HG02759 (cell line): Measurements from ENCODE around the gene DCLK2.

Source experiments
- ATAC-seq: cut with Tn5 transposase; IDR thresholded peaks from one replicate; pipeline ENCODE4 v1.9.1; 2021; ENCODE audit warnings: mild to moderate bottlenecking, moderate library complexity; ENCODE audit not compliant: unreplicated experiment

The DCLK2 gene

DNA sequence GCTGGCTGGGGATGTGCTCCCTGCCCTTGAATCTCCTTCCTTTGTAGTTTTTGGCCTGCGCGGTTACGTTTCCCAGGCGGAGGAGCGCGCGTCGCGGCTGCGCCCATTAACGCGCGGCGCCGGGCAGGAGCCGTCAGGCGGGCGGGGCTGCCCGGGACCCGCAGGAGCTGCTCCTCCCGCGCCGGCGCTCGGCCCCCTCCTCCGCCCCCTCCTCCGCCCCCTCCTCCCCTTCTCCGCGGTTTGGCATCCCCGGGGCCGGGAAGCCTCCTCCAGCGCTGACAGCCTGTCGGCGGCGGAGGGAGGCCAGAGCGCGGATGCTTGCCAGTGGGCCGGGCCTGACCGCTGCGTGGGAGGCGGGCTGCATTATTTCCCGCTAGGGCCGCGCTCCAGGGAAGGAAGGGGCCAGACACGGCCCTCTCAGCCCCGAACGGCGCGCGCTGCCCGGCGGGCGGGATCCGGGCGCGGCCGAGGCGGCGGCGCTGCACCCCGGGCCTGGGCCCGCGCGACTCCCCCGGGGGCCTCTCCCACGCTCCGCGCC, at the start of gene DCLK2:
Gene DCLK2 (plus strand): TSS at position 405 of the 538 bp plus-strand sequence. CDS start 583 bp downstream, outside the sequence.
- ATAC-seq = peak; percentile 32

DNA sequence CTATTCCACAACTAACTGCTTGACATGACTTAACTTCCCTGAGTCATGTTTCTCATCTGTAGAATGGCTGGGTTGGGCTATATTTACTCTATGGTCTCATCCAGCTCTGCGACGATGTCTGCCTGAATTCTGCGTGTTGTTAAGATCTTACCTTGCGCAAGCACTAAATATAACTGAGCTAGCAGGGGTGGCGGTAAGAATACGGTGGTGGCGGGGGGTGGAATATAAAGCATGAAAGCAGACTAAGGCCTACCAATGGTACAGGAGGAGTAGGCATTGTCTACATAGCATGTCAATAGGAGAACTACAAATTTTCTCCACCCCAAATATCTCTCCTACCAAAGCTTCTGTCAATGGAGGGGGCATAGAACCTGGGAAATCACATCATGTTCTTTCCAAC, 45.7 kb upstream of the DCLK2 start:
- no peak for ATAC-seq

DNA sequence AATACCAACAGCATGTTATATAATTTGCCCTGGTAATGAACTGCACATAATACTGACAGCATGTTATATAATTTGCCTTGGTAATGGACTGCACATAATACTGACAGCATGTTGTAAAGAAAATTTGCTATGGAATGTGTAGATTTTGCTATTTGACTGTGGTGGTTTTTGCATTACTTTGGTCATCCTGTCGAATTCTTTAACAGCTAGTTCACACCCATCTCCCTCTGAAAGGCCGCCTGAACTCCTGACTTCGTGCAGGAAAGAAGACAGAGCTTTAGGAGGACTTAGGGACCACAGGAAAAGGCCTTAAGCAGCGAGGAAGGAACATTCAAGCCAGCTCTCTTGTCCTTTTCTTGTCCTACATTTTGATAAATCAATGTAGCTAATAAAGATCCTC, 45.2 kb upstream of the DCLK2 start:
- ATAC-seq = no peak

DNA sequence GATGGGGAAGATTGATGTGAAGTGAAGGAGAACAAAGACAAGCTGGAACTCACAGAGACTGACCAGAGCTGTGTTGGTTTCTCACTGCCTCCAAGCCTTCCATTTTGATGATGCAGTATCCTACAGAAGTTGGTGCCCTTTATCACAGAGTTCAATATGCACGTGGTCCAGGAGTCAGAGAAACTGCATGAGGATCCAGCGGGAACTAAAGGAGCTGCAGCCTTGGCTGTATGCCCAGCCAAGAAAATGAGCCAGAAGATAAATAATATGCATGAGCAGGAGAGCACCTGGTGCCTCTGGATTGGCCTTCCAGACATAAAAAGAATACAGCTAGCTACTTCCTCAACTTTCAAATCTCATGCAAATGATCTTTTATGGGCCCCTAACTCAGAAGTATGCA, 44.3 kb upstream of the DCLK2 start:
- no peak for ATAC-seq

DNA sequence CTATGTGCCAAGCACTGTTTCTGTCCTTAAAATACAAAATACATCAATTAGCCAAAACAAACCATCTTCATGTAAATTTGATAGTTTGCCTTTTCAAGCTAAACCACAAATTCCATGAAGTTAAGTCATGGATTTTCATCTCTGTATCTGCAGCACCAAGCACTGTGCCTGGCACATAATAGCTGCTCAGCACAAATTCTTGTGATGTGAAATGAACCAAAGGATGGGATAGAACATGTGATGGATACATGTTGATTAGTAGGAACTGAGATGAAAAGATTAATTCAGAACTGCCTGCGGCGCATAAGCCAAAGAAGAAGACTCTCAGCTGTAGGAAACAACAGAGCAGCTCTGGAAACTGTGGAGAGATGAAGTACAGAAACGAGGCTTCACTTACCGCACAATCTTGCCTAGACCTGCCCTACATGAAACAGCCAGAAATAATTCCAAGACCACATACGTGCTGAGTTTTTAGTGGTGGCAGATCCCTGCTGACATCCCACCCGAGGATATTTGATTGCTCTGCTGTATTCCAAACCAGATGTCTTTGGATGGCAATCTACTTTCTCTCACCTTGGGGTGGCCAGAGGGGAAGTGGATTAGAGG, 40.9 kb upstream of the DCLK2 start:
- no peak for ATAC-seq

DNA sequence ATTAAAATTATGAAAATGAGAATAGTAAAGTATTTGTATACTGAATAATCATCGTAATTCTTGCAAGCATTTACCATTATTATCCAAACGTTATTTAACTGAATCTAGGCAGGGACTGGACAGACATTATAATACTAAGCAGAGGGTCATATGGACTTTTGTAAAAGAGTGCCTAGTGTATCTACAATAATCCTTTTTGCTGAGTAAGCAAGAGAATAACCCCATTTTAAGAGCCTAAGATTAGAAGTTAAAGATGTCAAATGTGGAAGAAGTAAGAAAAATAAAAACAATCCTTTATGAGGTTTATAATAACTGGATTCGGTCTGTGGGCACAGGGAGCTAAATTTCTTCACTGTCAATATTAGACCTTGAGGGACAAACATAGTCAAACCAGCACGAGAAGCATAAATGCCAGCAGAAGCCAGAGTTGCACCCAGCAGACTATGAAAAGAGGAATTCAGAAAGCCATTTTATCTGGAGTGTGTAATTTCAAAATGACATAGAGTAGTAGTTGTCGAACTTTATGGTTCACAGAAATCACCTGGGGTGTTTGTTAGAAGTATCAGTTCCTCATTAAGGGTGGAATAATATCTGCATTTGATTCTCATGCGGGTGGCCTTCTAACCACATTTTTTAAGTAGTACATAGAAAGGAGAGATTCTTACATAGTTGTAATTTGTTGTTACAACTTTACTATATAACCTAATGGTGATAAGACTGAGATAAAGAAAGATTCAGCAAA, 39.7 kb upstream of the DCLK2 start:
- peak; percentile 88 for ATAC-seq

DNA sequence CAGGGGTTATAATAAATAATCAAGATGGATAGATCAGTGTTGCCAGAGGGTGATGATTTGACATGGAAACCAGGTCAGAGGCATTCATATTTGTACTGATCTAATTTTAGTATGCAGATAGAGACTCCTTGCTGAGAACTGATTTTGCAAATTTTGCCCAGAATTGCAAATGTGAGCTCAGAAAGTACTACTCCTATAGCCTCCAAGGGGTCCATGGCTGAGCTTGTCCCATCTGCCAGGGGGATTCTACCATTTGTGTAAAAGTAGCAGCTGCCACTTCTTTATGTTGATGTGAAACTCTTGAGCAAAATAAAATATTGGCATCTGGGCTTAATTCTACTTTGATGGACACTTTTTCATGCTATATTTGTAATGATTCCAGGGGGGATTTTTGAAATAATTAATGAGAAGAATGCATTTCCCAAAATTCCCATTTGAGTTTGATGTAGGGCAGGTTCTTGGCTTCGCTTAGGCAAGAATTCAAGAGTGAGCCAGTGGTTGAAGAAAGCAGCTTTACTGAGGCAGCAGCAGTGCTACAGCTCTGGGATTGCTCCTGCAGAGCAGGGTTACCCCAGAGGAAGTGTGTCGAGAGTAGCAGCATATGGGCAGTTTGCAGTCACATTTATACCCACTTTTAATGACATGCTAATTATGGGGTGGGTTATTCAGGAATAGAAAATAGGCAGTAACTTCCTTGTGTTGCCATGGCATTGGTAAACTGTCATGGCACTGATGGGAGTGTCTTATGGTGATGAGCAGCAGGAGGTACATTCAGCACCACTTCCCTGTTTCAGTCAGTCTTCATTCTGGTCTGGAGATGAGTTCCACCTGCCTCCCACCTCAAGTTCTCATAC, 38.7 kb upstream of the DCLK2 start:
- ATAC-seq = no peak

DNA sequence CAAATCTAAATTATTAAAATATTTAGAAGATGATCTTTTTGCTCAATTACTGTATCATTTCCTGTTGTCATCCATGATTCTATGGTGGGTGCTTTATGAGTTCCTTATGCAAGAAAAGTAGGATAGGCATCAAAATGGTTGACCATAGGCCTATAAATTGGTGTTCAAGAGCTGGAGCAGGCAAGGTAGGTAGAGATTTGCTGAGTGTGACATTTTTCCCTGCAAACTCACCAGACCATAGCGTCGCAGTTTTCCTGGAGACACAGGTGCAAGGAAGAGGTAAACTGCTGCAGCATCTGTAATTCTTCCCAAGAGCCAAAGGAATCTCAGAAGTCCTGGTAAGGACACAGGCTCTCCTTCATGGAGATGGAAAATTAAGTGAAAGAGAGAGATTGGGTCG, 33.7 kb upstream of the DCLK2 start:
- ATAC-seq = no peak

DNA sequence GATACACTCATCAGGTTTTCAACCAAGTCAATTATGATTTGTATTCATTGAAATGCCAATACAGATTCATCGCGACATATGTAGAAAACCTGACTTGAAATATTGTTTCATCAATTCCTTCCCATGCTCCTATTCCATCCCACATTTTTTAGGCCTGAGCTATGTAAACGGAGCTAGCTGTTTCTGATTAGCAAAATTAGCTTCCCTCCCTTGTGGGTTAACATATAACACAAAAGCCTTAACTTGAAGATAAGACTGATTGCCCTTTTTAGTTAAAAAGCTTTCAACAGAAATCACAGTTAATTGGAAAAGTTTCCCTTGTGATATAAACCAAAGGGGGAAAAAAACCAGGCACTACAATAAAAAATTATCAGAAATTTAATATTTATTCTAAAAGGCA, 32.8 kb upstream of the DCLK2 start:
- ATAC-seq = no peak

DNA sequence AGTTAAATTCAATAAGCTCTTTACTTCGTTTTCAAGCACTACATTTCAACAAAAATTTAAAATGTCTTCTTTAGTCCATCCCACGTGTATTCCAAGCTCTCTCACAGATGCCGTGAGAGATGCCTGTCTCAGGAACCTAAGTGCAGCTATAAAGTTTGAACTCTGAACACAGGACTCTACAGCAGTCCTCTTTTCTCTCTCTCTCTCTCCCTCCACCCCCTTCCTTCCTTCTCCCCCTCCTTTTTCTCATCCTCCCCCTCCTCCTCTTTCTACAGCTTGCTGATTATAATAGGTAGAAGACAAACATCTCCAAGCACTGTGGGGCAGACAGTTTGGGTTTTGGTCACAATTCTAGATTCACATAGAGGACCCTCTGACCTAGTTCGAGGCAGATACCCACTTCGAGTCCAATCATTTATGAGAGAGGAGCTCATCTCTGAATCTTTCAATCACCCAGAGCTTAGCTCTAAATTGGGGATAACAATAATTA, 31.5 kb upstream of the DCLK2 start:
- no peak for ATAC-seq

DNA sequence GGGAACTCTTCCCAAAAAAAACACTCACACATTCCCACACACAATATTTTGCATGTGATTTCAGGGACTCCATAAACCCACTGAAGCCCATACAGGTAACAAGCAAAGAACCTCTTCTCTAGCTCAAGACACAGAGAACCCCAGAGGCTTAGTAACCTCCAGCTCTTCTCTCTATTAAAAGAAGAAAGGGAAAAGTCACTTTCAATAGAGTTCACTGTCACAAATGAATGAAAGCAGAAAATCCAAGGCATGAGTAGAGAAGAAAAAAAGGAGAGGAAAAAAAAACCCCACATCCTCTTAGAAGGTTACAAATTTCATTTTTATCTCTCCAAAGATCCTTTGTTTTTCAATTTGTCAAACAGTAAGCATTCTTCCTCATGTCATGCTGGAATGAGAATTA, 30.7 kb upstream of the DCLK2 start:
- no peak for ATAC-seq

DNA sequence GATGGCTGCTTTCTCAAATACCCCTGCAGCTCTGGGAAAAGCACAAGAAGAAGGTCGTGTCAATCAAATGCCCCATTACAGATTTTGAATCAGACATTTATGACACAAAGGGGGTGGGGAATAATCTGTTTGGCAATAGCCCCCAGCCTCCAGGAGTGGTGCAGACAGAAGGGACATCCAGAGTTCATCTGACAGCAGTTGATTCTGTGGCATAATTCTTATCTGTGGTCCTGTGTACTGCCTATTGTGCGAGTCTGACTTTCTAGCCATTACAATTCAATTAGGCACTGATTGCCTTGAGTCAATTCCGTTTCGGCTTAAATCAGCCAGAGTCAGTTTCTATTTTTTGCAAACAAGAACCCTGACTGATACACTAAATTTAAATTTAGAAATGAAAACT, 28.6 kb upstream of the DCLK2 start:
- no peak for ATAC-seq

DNA sequence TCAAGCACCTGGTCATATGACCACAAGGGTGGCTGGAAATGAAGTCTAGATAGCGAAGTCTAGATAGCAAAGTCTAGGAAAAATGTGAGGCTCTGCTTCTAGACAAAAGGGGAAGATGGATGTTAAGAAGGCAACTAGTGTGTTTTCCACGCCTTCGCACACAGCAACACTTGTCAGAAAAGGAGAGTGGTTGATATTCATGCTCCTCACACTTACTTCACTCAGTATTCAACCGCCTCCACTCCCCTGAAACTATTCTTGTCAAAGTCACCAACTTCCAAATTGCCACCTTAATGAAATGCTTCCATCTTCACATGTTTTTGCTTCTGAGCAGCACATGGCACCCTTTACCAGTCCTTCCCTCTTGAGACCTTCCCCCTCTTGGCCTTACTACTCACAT, 27.7 kb upstream of the DCLK2 start:
- no peak for ATAC-seq

DNA sequence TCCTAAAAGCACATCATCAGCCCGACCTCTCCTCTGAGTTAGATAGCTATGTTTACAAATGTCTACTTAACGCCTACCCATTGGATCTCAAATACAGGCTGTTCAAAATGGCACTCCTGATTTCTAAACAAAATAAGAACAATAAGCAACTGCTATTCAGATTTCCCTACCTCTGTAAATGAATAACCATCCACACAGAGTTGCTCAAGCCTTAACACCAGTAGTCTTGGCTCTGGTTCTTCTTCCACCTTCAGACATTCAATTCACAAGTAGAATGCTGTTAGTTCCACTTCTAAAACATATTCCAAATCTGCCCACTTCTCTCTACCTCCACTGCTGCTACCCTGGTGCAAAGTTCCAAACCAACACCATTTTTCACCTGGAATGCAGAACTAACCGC, 27.1 kb upstream of the DCLK2 start:
- ATAC-seq = no peak

DNA sequence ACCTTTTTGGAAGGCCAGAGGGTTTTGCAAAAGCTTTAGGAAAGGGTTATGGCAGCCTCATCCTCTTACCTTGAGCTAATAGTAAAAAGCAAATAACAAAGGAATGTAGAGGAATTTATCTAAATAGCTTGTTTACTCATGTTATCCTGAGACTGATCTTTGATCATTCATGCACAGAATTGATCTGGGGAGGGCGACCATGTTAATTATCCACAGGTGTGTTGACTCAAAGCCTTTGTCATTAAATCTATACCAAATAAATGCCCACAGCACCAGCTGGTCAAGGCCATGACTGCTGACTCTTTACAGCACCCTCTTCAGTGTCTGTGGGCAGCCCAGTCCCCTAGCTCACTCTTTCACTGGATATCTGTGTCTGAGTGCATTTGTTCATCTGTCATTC, 22.8 kb upstream of the DCLK2 start:
- no peak for ATAC-seq

DNA sequence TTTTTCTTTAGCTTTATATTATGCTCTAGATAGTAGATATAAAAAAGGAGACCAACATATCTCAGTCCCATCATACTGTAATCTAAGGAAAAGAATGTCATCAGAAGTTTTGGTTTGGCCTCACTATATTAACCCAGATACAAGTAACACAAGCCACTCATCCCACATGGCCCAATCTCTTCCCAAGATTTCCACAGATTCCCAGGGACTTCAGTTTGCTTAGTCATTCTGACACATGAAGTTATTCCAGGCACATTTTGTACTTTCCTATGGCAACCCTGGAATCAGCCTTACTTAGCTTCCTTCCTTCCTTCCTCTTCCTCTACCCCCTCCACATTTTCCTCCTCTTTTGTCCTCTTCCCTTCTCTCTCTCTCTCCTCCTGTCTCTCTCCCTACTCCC, 21.7 kb upstream of the DCLK2 start:
- no peak for ATAC-seq

DNA sequence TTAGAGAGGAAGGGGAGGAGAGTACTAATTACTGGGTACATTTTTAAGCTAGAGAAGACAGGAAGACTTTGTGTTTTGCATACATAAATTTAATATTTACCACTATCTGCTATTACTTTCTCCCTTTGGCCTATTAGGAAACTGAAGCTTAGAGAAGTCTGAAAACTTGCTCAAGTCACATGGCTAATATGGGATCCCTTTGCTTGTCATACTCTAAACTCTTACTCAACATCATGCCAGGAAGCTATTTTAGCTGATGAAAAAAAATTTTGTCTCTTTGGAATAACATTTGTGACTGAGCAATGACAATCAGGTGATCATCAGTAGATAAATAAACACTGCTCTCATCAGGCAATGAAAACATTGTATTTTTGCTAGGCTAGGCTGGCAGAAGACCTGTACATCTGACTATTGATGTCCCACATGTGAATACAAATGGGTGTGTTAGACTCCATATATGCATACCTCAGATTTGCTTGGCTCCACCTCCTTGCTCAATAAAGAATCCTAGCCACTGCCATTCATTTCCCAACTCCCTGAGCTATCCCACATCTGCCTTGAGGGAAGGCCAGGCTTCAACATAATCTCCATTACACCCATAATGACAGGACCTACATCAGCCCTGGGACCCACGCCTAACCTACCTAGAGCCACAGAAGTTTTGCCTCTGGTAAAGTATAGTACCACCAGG, 17.0 kb upstream of the DCLK2 start:
- no peak for ATAC-seq

DNA sequence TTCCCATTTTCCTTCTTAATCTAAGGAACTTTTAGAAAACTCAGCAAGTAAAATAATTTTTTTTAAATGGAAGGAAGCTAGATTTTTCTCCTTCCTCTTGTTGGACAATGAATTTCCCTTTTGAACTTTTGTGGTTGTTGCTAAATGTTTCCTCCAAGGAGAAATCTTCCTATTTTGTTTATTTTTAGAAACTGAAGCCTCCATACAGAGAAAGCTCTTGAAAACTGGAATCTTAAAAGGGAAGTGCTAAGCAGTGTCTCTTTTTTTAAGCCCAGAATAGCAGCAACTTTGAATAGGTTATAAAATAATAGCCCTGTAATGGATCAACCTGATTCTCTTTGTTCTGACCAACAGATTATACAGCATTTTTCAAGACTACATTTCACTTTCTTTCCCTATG, 15.1 kb upstream of the DCLK2 start:
- no peak for ATAC-seq

DNA sequence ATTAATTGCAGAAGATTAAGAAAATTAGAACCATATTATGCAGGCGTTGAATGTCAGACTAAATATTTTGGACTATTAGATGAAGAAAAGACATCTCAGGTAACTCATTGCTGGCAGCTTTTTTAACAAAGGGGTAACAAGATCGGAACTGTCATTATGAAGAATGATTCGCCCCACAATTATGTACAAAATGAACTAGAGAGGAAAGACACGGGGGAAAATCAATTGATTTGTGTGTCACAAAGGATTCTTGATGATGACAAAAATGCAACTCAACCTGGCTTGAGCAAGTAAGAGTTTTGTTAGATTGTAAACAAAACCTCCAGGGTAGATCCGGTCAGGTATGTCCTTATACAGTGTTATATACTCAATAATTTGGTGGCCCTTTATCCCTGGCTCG, 12.5 kb upstream of the DCLK2 start:
- no peak for ATAC-seq

DNA sequence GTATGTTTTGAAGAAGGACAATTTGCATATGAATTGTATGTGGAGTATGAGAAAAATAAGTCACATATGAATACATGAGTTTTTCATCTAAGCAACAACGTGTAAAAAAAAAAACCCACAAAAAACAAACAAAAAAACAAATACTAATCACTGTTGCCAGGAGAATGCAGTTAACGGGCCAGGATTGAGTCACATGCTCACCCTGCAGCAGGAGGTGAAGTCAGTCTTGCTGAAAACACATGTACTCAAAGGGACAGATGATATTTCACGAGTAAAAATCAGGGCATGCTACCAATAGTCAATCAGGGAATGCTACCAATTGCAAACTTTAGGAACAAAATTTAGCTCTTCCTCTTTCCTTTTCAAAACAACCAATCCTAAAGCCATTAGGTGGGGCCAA, 10.4 kb upstream of the DCLK2 start:
- ATAC-seq = no peak
